SIG-M5 (cell line): ENCODE data around the gene DNAH2.
A peak's percentile ranks its signal among the peaks of the same experiment; 100 is the strongest.
"Not testable (repeated sequence)": the region's sequence is repeated elsewhere in the genome, so short reads cannot be mapped to it uniquely, and the experiment has no call there.

Experiments used
- DNase-seq: peaks from one replicate; lab custom pipeline; 2025; lab: John Stamatoyannopoulos, UW

DNAH2 gene

DNA sequence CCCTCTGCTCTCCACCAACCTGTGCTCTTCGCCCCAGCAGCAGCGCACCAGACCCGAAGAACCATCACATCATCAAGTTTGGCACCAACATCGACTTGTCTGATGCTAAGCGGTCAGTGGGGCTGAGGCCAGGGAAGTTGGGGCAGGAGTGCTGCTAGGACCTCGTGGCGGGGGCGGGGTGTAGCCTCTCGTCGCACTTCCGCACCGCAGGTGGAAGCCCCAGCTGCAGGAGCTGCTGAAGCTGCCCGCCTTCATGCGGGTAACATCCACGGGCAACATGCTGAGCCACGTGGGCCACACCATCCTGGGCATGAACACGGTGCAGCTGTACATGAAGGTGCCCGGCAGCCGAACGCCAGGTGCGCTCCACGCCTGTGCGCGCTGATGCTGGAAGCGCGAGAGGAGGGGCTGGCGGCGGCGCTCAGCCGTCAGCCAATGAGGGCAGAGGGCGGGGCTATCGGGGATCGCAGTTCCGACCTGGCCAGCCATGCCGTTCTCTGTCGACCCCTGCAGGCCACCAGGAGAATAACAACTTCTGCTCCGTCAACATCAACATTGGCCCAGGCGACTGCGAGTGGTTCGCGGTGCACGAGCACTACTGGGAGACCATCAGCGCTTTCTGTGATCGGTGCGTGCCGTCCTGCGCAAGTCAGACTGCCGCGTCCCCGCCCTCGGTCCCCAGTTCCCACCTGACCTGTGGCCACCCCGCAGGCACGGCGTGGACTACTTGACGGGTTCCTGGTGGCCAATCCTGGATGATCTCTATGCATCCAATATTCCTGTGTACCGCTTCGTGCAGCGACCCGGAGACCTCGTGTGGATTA is 134.1 kb downstream of the DNAH2 start:
- DNase-seq, result no peak

GRCh38 chr17:7852262-7852670 is 134.7 kb downstream of the DNAH2 start:
- no peak for DNase-seq

DNA sequence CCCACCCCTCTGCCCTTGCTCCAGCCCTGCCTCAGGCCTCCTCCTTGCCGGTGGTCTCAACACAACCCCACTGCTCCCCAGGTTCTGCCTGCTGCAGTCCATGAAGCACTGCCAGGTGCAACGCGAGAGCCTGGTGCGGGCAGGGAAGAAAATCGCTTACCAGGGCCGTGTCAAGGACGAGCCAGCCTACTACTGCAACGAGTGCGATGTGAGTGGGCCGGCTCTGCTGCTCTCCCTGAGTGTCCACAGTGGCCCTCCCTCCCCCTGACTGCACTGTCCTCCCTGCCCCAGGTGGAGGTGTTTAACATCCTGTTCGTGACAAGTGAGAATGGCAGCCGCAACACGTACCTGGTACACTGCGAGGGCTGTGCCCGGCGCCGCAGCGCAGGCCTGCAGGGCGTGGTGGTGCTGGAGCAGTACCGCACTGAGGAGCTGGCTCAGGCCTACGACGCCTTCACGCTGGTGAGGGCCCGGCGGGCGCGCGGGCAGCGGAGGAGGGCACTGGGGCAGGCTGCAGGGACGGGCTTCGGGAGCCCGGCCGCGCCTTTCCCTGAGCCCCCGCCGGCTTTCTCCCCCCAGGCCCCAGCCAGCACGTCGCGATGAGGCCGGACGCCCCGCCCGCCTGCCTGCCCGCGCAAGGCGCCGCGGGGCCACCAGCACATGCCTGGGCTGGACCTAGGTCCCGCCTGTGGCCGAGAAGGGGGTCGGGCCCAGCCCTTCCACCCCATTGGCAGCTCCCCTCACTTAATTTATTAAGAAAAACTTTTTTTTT is 135.6 kb downstream of the DNAH2 start:
- no peak for DNase-seq

DNA sequence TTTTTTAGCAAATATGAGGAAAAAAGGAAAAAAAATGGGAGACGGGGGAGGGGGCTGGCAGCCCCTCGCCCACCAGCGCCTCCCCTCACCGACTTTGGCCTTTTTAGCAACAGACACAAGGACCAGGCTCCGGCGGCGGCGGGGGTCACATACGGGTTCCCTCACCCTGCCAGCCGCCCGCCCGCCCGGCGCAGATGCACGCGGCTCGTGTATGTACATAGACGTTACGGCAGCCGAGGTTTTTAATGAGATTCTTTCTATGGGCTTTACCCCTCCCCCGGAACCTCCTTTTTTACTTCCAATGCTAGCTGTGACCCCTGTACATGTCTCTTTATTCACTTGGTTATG is 136.1 kb downstream of the DNAH2 start:
- DNase-seq, result no peak

- DNase-seq, result no peak
Measured at GRCh38 chr17:7854078-7854777, 136.7 kb downstream of the DNAH2 start.

- DNase-seq, result no peak
Measured at GRCh38 chr17:7854851-7855659, 137.5 kb downstream of the DNAH2 start, which contains the start of gene TMEM88. Gene TMEM88, plus strand, starts transcription at chr17:7855066. Its CDS starts 9 bp downstream, at chr17:7855075.

- no peak for DNase-seq
Measured at GRCh38 chr17:7855660-7856010, 138.1 kb downstream of the DNAH2 start.

GRCh38 chr17:7856011-7856810 is 138.7 kb downstream of the DNAH2 start:
- DNase-seq, result no peak

GRCh38 chr17:7856811-7857712 is 139.5 kb downstream of the DNAH2 start, which contains the start of gene NAA38:
Gene NAA38, minus strand, starts transcription at chr17:7857559. Its CDS starts 96 bp downstream, at chr17:7857463.
- peak; percentile 96 for DNase-seq

DNA sequence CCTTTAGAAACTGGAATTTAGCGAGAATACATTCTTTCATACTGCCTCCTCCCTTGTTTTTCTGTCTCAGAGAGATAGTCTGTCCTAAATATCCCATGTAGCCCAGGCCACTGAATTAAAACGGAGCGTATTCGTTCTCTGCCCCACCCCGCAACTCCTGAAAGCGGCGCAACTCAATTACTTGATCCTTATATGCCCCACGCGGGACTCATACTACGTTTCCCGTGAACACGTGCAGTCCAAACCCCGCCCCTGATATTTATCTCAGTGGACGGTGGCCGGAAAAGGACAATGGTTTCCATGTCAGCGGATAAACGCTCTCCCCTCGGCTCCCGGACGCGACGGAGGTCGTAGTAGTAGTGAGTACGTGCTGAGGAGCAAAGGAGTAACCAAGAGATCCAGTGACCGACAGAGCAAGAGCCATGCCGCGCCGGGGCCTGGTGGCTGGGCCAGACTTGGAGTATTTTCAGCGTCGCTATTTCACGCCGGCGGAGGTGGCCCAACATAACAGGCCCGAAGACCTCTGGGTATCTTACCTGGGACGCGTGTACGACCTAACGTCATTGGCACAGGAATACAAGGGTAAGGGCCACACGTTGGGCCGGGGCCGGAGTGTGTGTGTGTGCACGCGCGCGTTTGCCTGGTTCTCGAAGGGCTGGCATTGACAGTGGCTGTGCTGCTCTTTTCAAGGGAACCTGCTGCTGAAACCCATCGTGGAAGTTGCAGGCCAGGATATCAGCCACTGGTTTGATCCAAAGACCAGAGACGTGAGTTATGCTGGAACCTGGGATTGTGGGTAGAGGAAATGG is 140.4 kb downstream of the DNAH2 start, which contains the start of gene CYB5D1:
Gene CYB5D1 (plus strand): TSS at position 291 of the 809 bp plus-strand sequence. CDS start 132 bp downstream, at position 423.
- DNase-seq, result peak; percentile 65

DNA sequence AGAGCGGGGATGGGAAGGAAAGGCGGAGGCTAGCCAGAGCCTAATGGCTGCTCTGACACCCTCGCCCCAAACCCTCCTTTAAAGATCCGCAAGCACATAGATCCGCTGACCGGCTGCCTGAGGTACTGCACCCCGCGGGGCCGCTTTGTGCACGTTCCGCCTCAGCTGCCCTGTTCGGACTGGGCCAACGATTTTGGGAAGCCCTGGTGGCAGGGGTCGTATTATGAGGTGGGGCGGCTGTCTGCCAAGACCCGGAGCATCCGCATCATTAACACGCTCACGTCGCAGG is 140.9 kb downstream of the DNAH2 start:
- DNase-seq, result peak; percentile 44

DNA sequence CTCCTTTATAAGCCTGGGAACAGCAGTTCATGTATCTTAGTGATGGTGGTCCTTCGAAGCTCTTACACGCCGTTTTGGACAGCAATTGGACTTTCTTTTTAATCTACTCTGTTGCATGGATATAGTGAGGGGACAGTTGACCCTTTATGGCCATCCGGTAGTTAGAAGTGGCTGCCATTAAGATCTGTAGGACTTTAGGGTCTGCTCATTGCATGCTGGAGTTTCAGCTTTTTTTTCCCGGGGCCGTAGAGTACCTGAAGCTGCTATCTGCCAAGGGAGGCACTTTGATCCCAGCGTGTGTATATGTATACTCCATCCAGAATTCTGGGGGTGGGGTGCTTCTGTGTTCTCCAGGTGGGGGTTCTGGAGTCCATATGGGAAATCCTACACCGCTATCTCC is 141.5 kb downstream of the DNAH2 start:
- no peak for DNase-seq

DNA sequence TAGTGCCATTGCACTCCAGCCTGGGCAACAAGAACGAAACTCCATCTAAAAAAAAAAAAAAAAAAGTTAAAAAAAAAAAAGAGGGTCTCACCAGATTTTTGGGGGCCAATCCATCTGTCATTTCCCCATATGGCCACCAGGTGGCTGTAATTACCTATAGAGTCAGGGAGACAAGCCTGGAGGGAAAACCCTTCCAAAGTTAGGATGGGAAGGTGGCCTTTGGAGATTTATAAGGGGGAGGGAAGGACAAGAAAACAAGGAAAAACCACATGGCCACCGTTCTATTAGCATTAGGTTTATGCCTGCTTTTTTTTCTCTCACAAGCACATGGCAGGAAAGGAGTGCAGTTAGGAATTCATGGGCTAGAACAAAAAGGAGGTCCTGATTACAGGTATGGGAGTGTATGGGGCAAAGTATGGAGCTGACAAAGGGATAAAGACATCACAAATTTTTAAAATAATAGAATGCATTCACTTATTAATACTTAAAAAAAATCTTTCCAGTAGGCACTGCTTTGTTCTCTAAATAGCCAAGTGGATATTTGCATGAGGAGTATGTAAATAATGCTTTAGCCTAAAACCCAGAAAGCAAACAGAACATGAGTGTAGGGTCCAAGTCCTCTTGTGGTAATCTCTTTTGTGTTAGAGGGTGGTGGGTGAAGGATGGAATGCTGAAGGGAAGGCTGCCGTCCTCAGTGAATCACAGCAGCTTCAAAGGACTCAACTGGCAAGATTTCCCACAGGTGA is 145.3 kb downstream of the DNAH2 start:
- DNase-seq, result no peak

- DNase-seq, result not testable (repeated sequence)
Measured at GRCh38 chr17:7864384-7864783, 146.8 kb downstream of the DNAH2 start.

GRCh38 chr17:7864995-7865650 is 147.6 kb downstream of the DNAH2 start:
- no peak for DNase-seq

GRCh38 chr17:7867881-7868329 is 150.4 kb downstream of the DNAH2 start:
- no peak for DNase-seq

DNA sequence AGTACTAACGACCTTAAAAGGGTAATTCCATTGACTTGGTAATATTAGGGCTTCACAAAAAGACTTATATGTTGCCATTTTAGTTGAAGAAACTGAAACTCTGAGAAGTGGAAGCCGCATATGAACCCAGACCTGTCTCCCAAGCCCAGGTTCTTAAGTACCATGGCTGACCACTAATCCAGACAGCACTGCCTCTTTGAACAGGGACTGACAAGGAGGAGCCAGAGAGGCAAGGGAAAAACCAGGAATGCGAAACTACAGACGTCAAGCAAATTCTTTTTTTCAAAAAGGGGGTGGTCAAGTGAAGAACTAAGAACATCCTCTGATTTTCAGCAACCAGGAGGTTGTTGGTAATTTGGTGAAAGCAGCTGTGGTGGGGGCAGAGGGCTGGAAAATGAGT is 155.5 kb downstream of the DNAH2 start:
- DNase-seq, result no peak
